Stimulated activated CD4-positive, alpha-beta T cell treated with anti-CD3 and anti-CD28 coated beads, Interleukin-4, amount 100 ng/mL, for 48 hours (primary cell): ENCODE data around the gene C5orf22.
"Not testable (repeated sequence)": the region's sequence is repeated elsewhere in the genome, so short reads cannot be mapped to it uniquely, and the experiment has no call there.

ENCODE experiments used
- DNase-seq, 2 donors: peaks; one replicate each; pipeline ENCODE4 v3.0.0-alpha.2; 2020; ENCODE audit warnings: low read depth in 2 of 2

The C5orf22 gene

DNA sequence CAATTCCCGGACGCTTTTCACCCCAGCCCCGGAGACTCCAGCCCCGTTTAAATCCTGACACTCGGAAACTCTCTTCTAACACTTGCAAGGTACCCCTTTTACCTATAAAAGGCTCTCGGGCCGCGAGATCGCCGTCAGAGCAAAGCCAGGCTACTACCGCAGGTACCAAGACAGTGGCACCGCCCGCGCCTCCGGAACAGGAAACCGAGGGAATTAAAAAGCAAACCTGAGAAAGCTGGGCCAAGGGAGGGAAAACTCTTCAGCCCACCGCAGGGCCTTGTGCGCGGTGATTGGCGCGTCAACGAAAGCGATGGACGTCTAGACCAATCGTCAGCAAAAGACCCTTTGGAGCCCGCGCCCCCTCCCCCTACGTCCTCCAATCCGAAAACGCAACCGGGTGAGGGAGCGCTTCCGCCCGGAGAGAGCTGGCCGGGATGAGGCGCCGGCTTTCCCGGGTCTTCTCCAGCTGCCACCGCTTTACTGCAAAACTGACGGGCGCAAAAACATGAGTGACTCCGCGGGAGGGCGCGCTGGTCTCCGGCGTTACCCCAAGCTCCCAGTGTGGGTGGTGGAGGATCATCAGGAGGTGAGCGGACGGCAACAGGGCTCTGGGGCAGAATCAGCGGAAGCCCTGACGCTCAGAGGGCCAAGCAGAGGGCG lies at the start of gene C5orf22, which contains the start of gene DROSHA:
Gene C5orf22 (plus strand): TSS at position 414 of the 660 bp plus-strand sequence. CDS start 92 bp downstream, at position 506.
Gene DROSHA (minus strand): TSS at position 206 of the 660 bp plus-strand sequence. CDS start 3,034 bp downstream, outside the sequence.
- peak; percentile 88 to 93 for DNase-seq

DNA sequence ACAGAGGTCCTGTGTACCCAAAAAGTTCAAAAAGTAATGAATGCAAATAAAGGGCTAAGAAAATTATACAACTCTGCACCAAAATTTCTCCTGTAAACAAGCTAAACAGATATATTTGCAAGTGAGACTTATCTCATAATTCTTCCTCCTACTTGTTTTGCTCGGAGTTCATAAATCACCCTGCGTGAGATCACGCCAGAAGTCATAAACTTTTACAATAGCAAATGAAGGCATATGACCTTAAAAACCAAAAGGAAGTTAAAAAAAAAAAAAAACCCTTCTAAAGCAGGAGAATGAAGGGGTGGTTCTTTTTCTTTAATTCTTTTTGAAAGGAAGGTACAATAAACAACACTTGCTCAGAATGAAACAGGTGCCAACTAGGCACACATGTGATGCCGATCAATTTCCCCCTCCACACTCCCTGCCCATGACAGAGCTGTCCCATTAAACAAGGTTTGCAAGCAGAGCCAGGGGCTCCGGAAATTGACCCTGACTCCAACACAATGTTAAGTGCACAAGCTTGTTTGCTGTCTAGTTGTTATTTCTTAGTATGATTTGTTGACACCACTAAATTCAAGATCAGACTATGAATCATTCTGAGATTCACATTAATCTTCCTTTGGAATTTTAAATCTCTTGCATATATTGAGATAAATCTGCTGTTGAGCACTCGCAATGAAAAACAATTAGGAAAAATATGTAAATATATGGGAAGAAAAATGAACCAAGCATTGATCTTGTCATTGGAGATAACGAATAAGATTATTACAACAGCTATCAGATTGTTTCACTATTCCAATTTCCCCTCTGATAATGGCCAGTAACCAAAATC lies 46.5 kb upstream of the C5orf22 start:
- DNase-seq, result no peak

DNA sequence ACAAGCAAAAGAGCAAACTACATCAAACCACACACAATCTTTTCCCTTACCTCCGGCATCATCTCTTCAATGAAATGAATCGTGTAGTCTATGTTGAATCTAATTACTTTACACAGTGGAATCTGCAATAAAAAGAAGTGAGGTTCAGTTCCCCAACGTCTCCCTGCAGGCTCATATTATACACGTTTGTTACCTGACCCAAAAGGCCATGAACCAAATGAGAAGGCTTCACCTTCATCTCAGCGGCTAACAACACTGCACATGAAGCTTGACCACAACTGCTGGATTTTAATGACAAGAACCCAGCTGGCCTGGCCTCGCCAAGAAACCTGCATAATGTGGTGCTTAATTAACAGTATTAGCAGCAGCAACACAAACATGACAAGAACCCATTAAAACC lies 45.7 kb upstream of the C5orf22 start:
- no peak for DNase-seq

DNA sequence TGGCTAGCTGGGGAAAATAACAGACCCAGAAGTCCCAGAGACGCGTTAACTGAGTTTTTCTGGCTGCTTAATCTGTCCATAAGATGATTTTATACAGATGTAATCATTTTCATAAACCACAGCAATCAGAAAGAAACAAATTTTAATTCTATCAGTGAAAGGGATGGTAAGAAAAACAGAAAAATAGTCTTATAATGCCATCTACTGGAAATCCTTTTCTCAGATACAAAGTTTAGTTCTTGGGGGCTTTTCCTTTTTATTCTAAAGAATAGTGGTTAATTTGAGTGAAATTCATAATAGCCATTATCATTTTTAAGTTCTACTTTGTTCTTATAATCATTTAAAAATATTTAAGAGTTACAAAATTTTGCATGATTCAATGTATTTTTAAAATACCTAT lies 44.6 kb upstream of the C5orf22 start:
- DNase-seq, result no peak

DNA sequence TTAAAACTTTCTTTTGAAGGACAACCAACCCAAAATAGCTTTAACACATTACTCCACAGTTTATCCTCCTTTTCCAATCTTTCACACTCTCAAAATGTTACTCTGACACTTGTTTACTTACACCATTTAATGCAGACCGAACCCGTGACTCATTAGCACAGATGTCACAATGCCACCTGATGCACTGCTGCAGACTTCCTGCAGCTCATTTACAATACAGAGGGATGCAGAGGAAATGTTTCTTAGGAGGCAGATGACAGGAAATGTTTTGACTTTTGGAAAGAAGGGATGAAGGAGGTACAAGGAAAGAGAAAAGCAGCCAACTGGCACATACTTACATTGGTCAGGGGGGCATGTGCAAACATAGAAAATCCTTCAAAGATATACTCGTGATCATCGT lies 39.2 kb upstream of the C5orf22 start:
- no peak for DNase-seq

DNA sequence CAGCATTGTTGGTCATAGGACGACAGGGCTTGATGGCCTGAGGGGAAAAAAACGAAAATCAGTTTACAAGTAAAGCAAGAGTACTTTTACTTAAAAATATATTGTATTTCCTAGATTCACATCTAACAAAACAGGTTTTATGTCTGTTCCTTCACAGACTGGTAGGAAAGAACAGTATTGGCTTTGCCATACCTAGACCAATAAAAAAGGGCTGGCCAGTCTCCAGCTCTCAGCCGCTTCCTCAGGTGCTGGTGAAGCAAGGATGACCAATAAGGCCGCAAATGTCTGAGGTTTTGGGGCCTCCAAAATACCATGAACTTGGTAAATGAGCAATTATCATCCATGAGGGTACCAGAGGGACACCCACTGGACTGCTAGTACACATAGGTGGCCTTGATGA lies 36.8 kb upstream of the C5orf22 start:
- no peak for DNase-seq

DNA sequence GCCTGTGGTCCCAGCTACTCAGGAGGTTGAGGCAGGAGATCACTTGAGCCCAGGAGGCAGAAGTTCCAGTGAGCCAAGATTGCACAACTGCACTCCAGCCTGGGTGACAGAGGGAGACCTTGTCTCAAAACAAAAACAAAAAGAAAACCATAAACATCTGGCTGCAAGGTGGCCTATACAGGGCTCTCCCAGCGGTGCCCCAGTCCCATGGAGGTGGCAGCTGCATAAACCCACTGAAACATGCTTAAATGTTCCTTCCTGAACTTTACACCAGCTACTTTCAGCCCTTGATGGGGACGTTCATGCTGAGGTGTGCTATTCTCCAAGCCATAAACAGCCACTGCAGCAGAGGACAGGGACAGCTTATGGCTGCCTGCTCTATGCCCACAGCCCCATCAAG lies 35.8 kb upstream of the C5orf22 start:
- no peak for DNase-seq

DNA sequence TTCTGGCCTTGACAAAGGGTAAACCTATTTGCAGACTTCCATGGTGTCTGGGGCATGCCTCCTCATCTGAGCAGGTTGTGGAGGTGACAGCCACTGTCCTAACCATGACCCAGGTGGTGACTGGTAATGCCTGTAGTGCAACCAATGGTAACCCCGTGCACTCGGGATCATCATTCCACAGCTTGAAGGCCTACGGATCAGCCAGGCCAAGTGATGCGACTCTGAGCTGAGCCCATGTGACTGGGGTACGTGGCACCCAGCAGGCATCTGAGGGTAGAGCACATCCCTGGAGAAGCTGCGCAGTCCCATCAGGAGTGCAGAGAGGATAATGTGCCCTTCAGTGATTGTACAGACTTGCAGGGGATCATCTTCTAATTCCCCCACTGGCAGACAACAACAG lies 35.2 kb upstream of the C5orf22 start:
- no peak for DNase-seq

DNA sequence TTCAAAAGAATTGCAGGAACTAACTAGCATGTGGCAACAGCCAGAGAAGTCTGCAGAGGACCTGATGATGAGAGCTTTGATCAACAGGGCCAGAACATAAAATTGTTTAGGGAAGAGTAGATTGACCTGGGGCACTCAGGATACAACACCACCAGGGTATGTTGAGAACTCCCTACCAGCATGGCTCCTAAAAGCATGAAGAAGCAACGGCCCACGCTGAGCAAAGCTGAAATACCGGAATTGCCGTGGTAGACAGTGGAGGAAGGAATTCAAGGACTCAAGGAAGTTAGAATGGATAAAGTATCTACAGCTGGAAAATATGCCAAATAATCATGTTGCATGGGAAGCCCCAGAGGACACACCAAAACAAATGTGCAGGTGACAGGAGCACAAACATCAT lies 31.8 kb upstream of the C5orf22 start:
- DNase-seq, result no peak

DNA sequence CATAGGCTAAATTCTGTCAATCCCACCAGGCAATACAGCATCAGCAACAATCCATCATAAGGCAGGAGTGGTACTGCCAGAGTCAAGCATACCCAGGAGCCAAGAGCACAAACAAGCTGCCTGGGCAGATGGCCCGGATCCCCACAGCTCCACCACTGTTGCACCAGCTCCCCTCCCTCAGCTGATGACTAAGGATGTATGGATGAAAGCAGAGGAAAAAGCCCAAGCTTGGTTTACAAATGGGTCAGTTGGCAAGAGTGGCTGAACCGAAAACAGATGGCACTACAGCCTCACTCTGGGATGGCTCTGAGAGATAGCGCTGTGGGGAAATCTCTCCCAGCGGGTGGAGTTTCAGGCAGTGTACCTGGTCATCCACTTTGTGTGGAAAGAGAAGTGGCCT lies 29.6 kb upstream of the C5orf22 start:
- no peak for DNase-seq

DNA sequence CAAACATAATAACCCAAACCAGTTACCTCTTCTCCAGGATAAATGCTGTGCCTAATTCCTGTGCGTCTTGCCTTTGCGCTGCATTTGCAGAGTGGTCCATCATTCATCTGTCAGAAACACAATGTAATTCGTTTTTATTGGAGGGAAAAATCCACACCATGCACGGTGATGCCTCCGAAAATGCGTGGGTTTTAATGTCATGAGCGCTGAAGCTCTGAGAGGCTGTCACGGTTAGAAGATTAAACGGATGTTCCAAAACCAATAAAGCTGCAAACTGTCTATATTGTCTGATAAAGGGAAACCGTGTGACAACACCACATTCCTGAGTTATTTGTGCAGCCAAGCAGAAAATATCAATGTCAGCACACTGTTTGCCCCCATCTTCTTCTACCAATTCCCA lies 27.6 kb upstream of the C5orf22 start:
- DNase-seq, result no peak

DNA sequence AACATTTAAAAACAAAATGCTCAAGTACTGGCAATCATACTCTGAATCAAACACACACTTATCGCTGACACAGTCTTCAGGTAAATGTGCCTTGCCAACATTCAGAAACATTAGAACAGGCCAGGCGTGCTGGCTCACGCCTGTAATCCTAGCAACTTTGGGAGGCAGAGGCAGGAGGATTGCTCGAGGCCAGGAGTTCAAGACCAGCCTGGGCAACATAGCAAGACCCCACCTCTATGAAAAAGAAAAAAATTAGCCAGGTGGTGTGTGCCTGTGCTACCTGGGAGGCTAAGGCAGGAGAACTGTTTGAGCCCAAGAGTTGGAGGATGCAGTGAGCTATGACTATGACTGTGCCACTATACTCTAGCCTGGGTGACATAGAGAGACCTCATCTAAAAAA lies 20.8 kb upstream of the C5orf22 start:
- no peak for DNase-seq

DNA sequence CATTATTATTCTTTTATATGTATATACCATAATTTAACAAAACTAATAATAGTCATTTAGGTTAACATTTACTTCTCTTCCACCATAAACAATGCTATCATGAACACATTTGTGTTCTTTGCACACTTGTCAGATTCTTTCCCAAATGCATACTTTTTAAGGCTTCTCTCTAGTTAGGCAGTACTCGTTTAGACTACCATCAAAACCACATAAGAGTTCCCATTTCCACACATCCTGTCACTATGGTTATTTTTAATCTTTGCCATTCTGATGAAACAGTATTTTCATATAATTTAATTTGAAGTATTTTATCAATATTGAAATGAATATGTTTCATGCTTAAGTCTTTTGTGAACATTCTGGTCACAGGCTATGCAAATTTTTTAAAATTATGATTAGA lies 15.3 kb upstream of the C5orf22 start:
- no peak for DNase-seq

DNA sequence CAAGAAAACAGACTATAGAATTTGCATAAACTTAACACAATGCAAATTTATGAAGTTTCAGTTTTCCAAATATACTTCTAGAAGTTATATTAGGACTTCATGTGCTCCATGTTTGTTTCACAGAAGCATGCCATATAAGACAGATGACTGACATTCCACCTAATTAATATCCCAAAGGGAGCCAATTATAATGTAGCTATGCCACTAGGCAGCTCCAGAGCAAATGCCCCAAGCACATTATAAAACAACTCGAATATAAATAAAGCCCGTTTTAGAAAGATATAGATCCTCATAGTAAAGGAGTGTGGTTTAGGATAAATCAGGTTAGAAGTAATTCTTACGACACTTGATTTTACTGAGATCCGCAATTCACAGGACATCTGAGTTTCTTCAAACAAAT lies 9.1 kb upstream of the C5orf22 start:
- DNase-seq, result no peak

DNA sequence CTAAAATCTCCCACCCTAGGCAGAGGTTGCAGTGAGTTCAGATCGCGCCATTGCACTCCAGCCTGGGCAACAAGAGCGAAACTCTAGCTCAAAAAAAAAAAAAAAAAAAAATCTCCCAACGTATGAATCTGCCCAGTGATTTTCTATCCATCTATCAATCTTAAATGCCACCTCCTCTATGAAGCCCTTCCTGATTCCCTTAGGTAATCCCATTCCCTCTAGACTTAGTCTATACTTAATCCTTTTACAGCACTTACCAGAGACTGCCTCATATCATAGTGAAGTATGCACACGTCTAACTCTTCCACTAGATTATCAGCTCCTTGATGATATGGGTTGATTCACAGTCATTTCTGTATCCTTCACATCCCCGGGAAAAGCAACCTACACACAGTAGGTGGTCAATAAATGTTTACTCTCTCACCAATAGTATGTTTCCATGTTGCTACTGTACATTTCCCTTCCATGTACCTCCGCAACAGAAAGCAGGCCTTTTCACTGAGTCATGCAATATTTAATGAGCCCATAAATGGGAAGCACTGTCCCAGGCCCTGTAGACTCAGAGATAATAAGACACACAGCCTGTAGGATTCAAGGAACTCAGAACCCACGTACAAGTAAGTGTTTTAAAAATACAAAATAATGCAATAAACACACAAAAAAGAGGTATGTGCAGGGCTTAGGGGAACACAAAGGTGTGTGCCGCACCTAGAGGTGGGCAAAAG lies 1.4 kb upstream of the C5orf22 start:
- no peak for DNase-seq

DNA sequence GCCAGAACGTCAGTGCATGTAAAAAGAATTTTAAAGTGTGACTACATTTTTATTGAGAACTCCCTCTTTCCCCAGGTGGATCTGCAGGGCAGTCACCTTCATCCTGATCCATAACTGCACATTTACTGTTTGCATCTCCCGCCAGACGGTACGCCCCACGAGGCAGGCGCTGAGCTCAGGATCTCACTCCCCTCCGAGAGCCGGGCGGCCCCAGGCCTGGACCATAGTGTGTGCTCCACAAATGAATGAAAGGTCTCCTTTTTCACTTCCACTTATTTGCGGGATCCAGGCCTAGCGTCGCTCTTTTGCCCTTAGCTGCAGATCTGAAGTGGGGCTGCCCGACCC lies 586 bp upstream of the C5orf22 start:
- peak; percentile 11 to 18 for DNase-seq

DNA sequence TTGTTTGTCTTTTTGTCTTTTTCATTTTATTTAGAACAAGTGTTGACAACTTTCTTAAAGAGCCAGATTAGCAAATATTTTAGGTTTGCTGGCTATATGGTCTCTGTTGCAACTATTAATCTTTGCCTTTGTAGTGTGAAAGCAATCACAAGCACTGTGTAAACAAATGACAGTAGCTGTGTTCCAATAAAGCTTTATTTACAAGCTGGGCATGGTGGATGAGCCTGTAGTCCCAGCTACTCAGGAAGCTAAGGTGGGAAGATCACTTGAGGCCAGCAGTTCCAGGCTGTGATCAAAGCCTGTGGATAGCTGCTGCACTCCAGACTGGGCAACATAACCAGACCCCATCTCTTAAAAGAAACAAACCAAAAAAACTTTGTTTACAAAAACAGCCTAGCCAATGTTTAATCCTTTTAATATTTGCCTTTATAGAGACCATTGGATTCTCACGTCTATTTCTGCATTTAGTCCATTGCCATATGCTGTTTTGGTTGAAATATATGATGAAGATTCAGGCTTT lies 2.5 kb downstream of the C5orf22 start:
- no peak for DNase-seq

DNA sequence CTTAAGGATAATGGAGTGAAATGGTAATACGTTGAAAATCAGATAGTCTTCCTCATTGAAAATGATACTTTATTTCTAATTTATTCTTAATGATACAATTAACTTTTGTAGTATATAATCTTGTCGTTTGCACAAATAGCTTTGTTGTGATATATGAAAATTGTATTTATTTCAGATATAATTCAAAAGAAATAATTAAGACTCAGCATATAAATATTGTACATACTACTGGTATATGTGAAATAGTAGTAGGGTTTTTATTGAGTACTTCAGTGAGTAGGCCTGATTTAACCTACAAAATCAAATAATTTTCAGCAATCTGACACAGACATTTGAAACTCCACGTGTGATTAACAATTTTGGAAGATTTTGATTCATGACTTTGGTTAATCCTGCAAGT lies 4.8 kb downstream of the C5orf22 start:
- no peak for DNase-seq

DNA sequence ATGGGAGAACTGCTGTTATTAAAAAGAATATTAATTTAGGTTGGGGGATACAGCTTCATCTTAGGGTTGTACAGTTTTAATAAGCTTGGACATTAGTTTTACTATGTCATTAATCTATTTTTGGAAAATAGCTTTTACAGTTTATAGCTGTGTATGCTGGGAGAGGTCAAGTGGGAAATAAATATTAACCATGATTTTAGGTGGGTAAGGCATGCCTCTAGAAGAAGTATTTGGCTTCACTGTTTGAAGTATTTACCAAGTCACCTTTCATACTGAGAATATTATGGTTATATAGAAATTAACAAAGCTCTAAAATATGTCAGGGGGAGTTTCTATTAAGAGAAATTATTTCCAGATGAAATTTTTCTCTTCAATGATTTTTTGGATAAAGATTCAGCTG lies 5.2 kb downstream of the C5orf22 start:
- DNase-seq, result no peak

DNA sequence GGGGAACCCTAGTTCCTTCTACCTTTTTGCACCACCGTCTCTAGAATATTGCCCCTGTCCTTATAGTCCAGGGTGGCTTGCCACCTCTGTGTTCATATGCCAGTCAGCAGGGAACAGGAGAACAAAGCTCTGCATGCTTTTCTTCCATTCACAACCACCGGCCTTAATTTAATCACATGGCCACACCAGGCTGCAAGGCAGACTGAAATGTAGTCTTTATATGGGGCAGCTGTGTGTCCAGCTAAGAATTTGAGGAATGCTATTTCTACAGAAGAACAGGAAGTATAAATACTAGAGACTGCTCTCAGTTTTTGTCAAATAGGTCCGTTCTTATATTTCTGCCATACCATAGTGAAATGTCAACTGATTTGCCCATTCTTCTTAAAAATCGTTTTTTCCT lies 5.8 kb downstream of the C5orf22 start:
- DNase-seq, result no peak

DNA sequence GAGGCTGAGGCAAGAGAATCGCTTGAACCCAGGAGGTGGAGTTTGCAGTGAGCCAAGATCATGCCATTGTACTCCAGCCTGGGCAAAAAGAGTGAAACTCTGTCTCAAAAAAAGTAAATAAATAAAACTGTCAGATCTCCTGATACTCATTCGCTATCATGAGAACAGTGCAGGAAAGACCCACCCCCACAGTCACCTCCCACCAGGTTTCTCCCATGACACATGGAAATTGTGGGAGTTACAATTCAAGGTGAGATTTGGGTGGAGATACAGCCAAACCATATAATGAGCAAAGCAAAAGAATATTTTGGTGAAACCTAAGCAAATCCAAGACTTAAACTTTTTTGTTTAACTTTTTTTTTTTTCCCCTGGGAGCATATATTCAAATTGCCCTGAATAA lies 17.0 kb downstream of the C5orf22 start:
- DNase-seq, result not testable (repeated sequence)

DNA sequence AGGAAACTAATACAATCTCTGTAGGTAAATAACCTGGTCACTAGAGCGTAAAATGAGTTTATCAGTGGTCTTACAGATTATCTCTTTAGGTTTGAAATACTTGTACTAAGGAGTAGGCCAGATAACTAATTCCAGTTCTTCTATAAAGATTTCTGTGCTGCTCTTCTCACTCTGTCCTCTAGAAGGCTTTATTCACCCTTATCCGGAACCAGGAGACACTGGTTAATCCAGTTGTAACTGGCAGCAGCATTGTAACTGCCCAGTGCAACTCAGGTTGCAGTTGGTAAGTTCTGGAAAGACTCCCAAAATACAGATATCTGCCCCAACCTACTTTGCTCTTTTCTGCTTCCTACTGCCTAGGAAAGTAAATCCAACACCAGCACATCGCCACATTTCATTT lies 19.8 kb downstream of the C5orf22 start:
- DNase-seq, result no peak

DNA sequence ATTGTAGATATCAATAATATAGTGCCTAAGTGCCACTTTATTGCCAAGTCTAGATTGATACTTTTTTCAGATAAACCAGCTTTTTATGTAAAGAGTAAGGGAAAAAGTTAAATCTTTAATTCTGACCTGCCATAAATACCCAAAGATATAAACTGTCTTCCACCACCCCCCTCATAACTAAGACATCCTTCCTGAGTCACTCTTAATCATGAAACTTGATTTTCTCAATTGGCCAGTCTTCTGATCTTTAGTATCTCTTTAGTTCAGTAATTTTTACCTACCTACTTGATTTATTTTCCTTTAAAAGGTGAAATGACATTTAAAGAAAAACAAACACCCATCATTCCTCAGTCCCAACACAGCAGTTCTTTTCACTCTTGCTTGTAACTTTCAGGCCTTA lies 21.8 kb downstream of the C5orf22 start:
- no peak for DNase-seq
